ENCODE results near the gene OSBPL9. TPM values are rescaled to one million over a fixed set of nuclear protein-coding genes. Genes with fewer than 3 reads are reported as not detected.

OSBPL9 gene
- total and polyA plus RNA-seq, 8 donors: 63.1 to 139 (median 114) TPM

- DNase-seq (no peak), ATAC-seq (no peak)
- no peak for TF ChIP-seq CTCF (IDR thresholded peaks at IDR 0.05)
- Histone ChIP-seq H3K36me3 (no peaks in the 10 kb centered on the region), H3K27me3 (no peaks in the 10 kb centered on the region), H3K4me1 (peaks cover 15 to 55% of the 10 kb centered on the region in 2 donors), H3K4me3 (no peak overlapping the region), H3K9me3 (no peaks in the 10 kb centered on the region), H3K27ac (no peak overlapping the region)
- intact Hi-C loops (cut with DNase I): no loop called here
These were observed 1.1 kb upstream of the OSBPL9 start for GRCh38 chr1:51615780-51616291.

GRCh38 chr1:51616490-51616889, 402 bp upstream of the OSBPL9 start:
- Histone ChIP-seq H3K27me3 (no peaks in the 10 kb centered on the region), H3K9me3 (no peaks in the 10 kb centered on the region), H3K4me3 (peak overlapping the region; percentile 63 to 84), H3K4me1 (peaks cover 15 to 56% of the 10 kb centered on the region in 2 donors), H3K36me3 (no peaks in the 10 kb centered on the region), H3K27ac (peak overlapping the region in 1 of 2 donors; percentile 83)
- DNase-seq (no peak), ATAC-seq (no peak)
- no peak for TF ChIP-seq CTCF (IDR thresholded peaks at IDR 0.05)
- intact Hi-C loops (cut with DNase I): no loop called here

- Histone ChIP-seq H3K27me3 (no peaks in the 10 kb centered on the region), H3K36me3 (no peaks in the 10 kb centered on the region), H3K27ac (no peak overlapping the region), H3K4me3 (peak overlapping the region in 1 of 2 donors; percentile 84), H3K9me3 (no peaks in the 10 kb centered on the region), H3K4me1 (peaks cover 25 to 72% of the 10 kb centered on the region in 2 donors)
- TF ChIP-seq CTCF (IDR thresholded peaks at IDR 0.05): no peak
- intact Hi-C loops (cut with DNase I): no loop called here
- ATAC-seq (no peak), DNase-seq (no peak)
These were observed 1.8 kb downstream of the OSBPL9 start for GRCh38 chr1:51618715-51619114.

- Histone ChIP-seq H3K27ac (no peak overlapping the region), H3K4me1 (peaks cover 25 to 77% of the 10 kb centered on the region in 2 donors), H3K9me3 (no peaks in the 10 kb centered on the region), H3K36me3 (no peaks in the 10 kb centered on the region), H3K27me3 (no peaks in the 10 kb centered on the region), H3K4me3 (no peak overlapping the region)
- intact Hi-C loops (cut with DNase I): no loop called here
- no peak for DNase-seq
- TF ChIP-seq CTCF (IDR thresholded peaks at IDR 0.05): no peak
- no peak for ATAC-seq
These were observed 3.6 kb downstream of the OSBPL9 start for GRCh38 chr1:51620470-51620869.

- Histone ChIP-seq H3K9me3 (no peaks in the 10 kb centered on the region), H3K27ac (no peak overlapping the region), H3K4me1 (peaks cover 24 to 70% of the 10 kb centered on the region in 2 donors), H3K27me3 (no peaks in the 10 kb centered on the region), H3K4me3 (no peak overlapping the region), H3K36me3 (no peaks in the 10 kb centered on the region)
- DNase-seq: no peak
- ATAC-seq: no peak
- intact Hi-C loops (cut with DNase I): no loop called here
- TF ChIP-seq CTCF (IDR thresholded peaks at IDR 0.05): no peak
These were observed 4.3 kb downstream of the OSBPL9 start for GRCh38 chr1:51621161-51621560.
